Measurements from ENCODE around the gene SORBS2.

DNA sequence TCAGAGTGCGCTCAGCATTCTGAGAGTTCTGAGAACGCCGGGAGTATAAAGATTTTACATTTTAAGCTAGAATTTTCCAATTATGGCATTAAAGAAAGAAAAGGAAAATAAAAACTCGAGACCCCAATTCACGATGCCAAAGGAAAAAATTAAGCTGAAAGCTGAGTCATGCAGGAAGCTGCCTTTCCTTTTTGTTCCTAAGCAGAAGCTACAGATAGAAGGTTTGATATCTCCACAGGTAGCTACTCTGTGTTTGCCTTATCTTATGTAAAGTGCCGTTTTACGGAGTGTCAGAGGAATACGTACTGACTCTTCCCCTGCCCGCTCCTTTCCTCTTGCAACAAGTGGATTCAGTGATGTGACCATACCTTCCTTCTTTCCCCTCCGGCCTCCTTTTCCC is 10.8 kb upstream of the SORBS2 start:
- TF ChIP-seq CTCF (conservative IDR thresholded peaks at IDR 0.05; ENCODE audit: low read length) (no peak), EZH2phosphoT487 (IDR thresholded peaks at IDR 0.05; ENCODE audit: borderline replicate concordance) (no peak)

All from Loucy (cell line).